H9 (cell line): Measurements from ENCODE around the gene MYO3A. TPM values are rescaled to one million over a fixed set of nuclear protein-coding genes. Genes with fewer than 3 reads are reported as not detected.

Source experiments
- DNase-seq: peaks from one replicate; pipeline ENCODE4 v3.0.0-alpha.2; 2017
- H2AFZ ChIP-seq: one replicate; pipeline ENCODE4 v1.6.1; 2013; ENCODE audit warnings: mild to moderate bottlenecking, low read length, control low read depth, moderate library complexity
- H2AK5ac ChIP-seq: 2 replicates; pipeline ENCODE4 v1.6.1; 2013; ENCODE audit warnings: low read length, control low read depth, mixed read lengths; ENCODE audit not compliant: insufficient read length
- H2BK120ac ChIP-seq: one replicate; pipeline ENCODE4 v1.6.1; 2013; ENCODE audit warnings: low read depth, mild to moderate bottlenecking, low read length, control low read depth, inconsistent platforms; ENCODE audit not compliant: poor library complexity, severe bottlenecking
- H2BK12ac ChIP-seq: 2 replicates; pipeline ENCODE4 v1.6.1; 2013; ENCODE audit warnings: low read length, control low read depth, mixed read lengths, low read depth; ENCODE audit not compliant: insufficient read length
- H2BK15ac ChIP-seq: 2 replicates; pipeline ENCODE4 v1.6.1; 2013; ENCODE audit warnings: low read depth, low read length, control low read depth
- H2BK20ac ChIP-seq: one replicate; pipeline ENCODE4 v1.6.1; 2013; ENCODE audit warnings: low read depth, mild to moderate bottlenecking, low read length, control low read depth, inconsistent platforms; ENCODE audit not compliant: poor library complexity, severe bottlenecking
- H2BK5ac ChIP-seq: 2 replicates; pipeline ENCODE4 v1.6.1; 2013; ENCODE audit warnings: low read length, control low read depth, mixed read lengths; ENCODE audit not compliant: insufficient read length
- H3K14ac ChIP-seq: 2 replicates; pipeline ENCODE4 v1.6.1; 2013; ENCODE audit warnings: low read length, control low read depth; ENCODE audit not compliant: insufficient read depth
- H3K18ac ChIP-seq: 2 replicates; pipeline ENCODE4 v1.6.1; 2013; ENCODE audit warnings: low read depth, mild to moderate bottlenecking, mixed read lengths, low read length, control low read depth; ENCODE audit not compliant: insufficient read length
- H3K23ac ChIP-seq: 2 replicates; pipeline ENCODE4 v1.6.1; 2013; ENCODE audit warnings: low read length, control low read depth, mixed read lengths, low read depth; ENCODE audit not compliant: insufficient read length
- H3K23me2 ChIP-seq: 2 replicates; pipeline ENCODE4 v1.6.1; 2013; ENCODE audit warnings: low read depth, mild to moderate bottlenecking, mixed read lengths, low read length, control low read depth; ENCODE audit not compliant: insufficient read length, poor library complexity, severe bottlenecking
- H3K27ac ChIP-seq: 2 replicates; pipeline ENCODE4 v1.5.1; 2013; ENCODE audit warnings: low read length, control low read depth, mixed read lengths, low read depth; ENCODE audit not compliant: insufficient read length
- H3K27me3 ChIP-seq: 2 replicates; pipeline ENCODE4 v1.6.1; 2013; ENCODE audit warnings: low read length, control low read depth, inconsistent platforms; ENCODE audit not compliant: insufficient read depth
- H3K4ac ChIP-seq: 2 replicates; pipeline ENCODE4 v1.6.1; 2013; ENCODE audit warnings: low read depth, mild to moderate bottlenecking, control low read depth, inconsistent platforms, low read length, moderate library complexity
- H3K4me1 ChIP-seq: 2 replicates; pipeline ENCODE4 v1.6.1; 2013; ENCODE audit warnings: low read length, control low read depth, inconsistent platforms; ENCODE audit not compliant: insufficient read depth
- H3K4me2 ChIP-seq: 2 replicates; pipeline ENCODE4 v1.6.1; 2013; ENCODE audit warnings: low read length, control low read depth, mixed read lengths; ENCODE audit not compliant: insufficient read length, insufficient read depth
- H3K56ac ChIP-seq: 2 replicates; pipeline ENCODE4 v1.6.1; 2013; ENCODE audit warnings: low read depth, mild to moderate bottlenecking, mixed read lengths, low read length, control low read depth; ENCODE audit not compliant: insufficient read length
- H3K79me1 ChIP-seq: 2 replicates; pipeline ENCODE4 v1.6.1; 2013; ENCODE audit warnings: low read depth, mild to moderate bottlenecking, moderate library complexity, low read length, control low read depth, inconsistent platforms; ENCODE audit not compliant: insufficient read depth, poor library complexity, severe bottlenecking
- H3K79me2 ChIP-seq: 2 replicates; pipeline ENCODE4 v1.6.1; 2013; ENCODE audit warnings: low read length, control low read depth, inconsistent platforms; ENCODE audit not compliant: insufficient read depth
- H3K9ac ChIP-seq: 2 replicates; pipeline ENCODE4 v1.6.1; 2013; ENCODE audit warnings: low read length, control low read depth, mixed read lengths; ENCODE audit not compliant: insufficient read length; ENCODE audit errors: extremely low read depth
- H3K9me3 ChIP-seq: one replicate; pipeline ENCODE4 v1.6.1; 2013; ENCODE audit warnings: low read depth, low read length, inconsistent platforms; ENCODE audit not compliant: control insufficient read depth
- H3T11ph ChIP-seq: one replicate; pipeline ENCODE4 v1.6.1; 2013; ENCODE audit warnings: mild to moderate bottlenecking, low read length, control low read depth, inconsistent platforms
- H4K20me1 ChIP-seq: one replicate; pipeline ENCODE4 v1.6.1; 2013; ENCODE audit not compliant: control insufficient read depth, insufficient read length, insufficient read depth
- H4K5ac ChIP-seq: 2 replicates; pipeline ENCODE4 v1.6.1; 2013; ENCODE audit warnings: low read depth, mild to moderate bottlenecking, mixed read lengths, low read length, control low read depth; ENCODE audit not compliant: insufficient read length
- H4K8ac ChIP-seq: replicated peaks from 2 replicates; pipeline ENCODE4 v1.6.1; 2013; ENCODE audit warnings: low read length, control low read depth, mixed read lengths, low read depth; ENCODE audit not compliant: insufficient read length
- H4K91ac ChIP-seq: 2 replicates; pipeline ENCODE4 v1.6.1; 2013; ENCODE audit warnings: low read depth, mild to moderate bottlenecking, moderate library complexity, mixed read lengths, low read length, control low read depth; ENCODE audit not compliant: insufficient read length
- H3K27ac Mint-ChIP-seq, 3 experiments: 2 replicates in 2 of 3; 3 replicates in 1 of 3; pipeline ENCODE4 v1.8.0; 2020 to 2021; ENCODE audit warnings: mixed read lengths in 3 of 3, mild to moderate bottlenecking in 1 of 3, moderate library complexity in 1 of 3
- H3K27me3 Mint-ChIP-seq: 2 replicates; pipeline ENCODE4 v1.8.0; 2021; ENCODE audit warnings: low read depth, mild to moderate bottlenecking, moderate library complexity, mixed read lengths
- H3K36me3 Mint-ChIP-seq, 3 experiments: 2 replicates in 2 of 3; 3 replicates in 1 of 3; pipeline ENCODE4 v1.8.0; 2020 to 2021; ENCODE audit warnings: low read depth in 3 of 3, mixed read lengths in 3 of 3; ENCODE audit not compliant: insufficient read depth in 1 of 3
- H3K4me1 Mint-ChIP-seq, 2 experiments: 2 replicates each; pipeline ENCODE4 v1.8.0; 2020; ENCODE audit warnings: mixed read lengths in 2 of 2
- H3K4me3 Mint-ChIP-seq, 2 experiments: 2 replicates in 1 of 2; 3 replicates in 1 of 2; pipeline ENCODE4 v1.8.0; 2020 to 2021; ENCODE audit warnings: mild to moderate bottlenecking in 2 of 2, mixed read lengths in 2 of 2, moderate library complexity in 1 of 2
- H3K9me3 Mint-ChIP-seq, 2 experiments: 2 replicates in 1 of 2; 3 replicates in 1 of 2; pipeline ENCODE4 v1.8.0; 2020; ENCODE audit warnings: mild to moderate bottlenecking in 2 of 2, mixed read lengths in 2 of 2, moderate library complexity in 1 of 2
- CTCF ChIP-seq: fragments of 200-600 bp; sonication (generic); conservative IDR thresholded peaks from 3 replicates; pipeline ENCODE4 v1.8.0; 2021; ENCODE audit warnings: antibody characterized with exemption, mild to moderate bottlenecking
- WGBS: extraction: QIAGEN DNeasy Blood & Tissue Kit; methylation state at CpG from one replicate; pipeline ENCODE4 v1.1.7; 2013; ENCODE audit warnings: missing lambda C conversion rate, low lambda C conversion rate, mixed read lengths; ENCODE audit not compliant: insufficient read length; ENCODE audit errors: extremely low coverage; 5-methylcytosine and 5-hydroxymethylcytosine counted together
- total RNA-seq: library from RNA; stranded (reverse); gene quantifications from 2 replicates; pipeline ENCODE4 v1.2.1, GENCODE V29; 2021

Gene MYO3A
- total RNA-seq, 1 experiment from 2014 or later = 4.3 TPM

- Histone ChIP-seq H3K79me2 (no peaks in the 10 kb centered on the region), H3K27ac (no peak overlapping the region), H4K5ac (no peak overlapping the region), H4K8ac (no peak overlapping the region), H4K20me1 (no peaks in the 10 kb centered on the region), H3T11ph (no peak overlapping the region), H3K14ac (no peak overlapping the region), H4K91ac (no peak overlapping the region), H2AFZ (no peak overlapping the region), H2BK5ac (no peak overlapping the region), H3K4me2 (no peak overlapping the region), H2AK5ac (no peak overlapping the region), H3K9me3 (no peaks in the 10 kb centered on the region), H2BK15ac (no peak overlapping the region), H3K4me1 (no peaks in the 10 kb centered on the region), H3K4ac (no peak overlapping the region), H3K23me2 (no peaks in the 10 kb centered on the region), H3K56ac (no peak overlapping the region), H2BK20ac (no peak overlapping the region), H3K23ac (no peak overlapping the region), H2BK120ac (no peak overlapping the region), H3K18ac (no peak overlapping the region), H2BK12ac (no peak overlapping the region), H3K79me1 (no peaks in the 10 kb centered on the region), H3K9ac (no peak overlapping the region), H3K27me3 (no peaks in the 10 kb centered on the region)
- Mint-ChIP-seq H3K4me1 (no peaks in the 10 kb centered on the region; a peak in 1 of 4 replicates), H3K9me3 (no peaks in the 10 kb centered on the region; a peak in 1 of 5 replicates), H3K4me3 (no peak overlapping the region), H3K36me3 (peaks cover 0 to 2% (median 0%) of the 10 kb centered on the region in 3 experiments; a peak in 1 of 7 replicates), H3K27ac (no peak overlapping the region; a peak in 1 of 7 replicates), H3K27me3 (no peaks in the 10 kb centered on the region)
- DNase-seq = no peak
- no CpG with 5 or more reads among the region's 7 CpGs for WGBS
- TF ChIP-seq CTCF = no peak
Measured at GRCh38 chr10:26156019-26156418, 222.0 kb downstream of the MYO3A start.
